Activated naive CD8-positive, alpha-beta T cell treated with anti-CD3 and anti-CD28 coated beads for 36 hours (primary cell): Measurements from ENCODE around the gene MACROD2. TPM values are rescaled to one million over a fixed set of nuclear protein-coding genes. Genes with fewer than 3 reads are reported as not detected.

ENCODE experiments used
- DNase-seq: peaks from one replicate; pipeline ENCODE4 v3.0.0; 2021
- H3K27ac Mint-ChIP-seq: one replicate; pipeline ENCODE4 v1.8.0; 2022; ENCODE audit warnings: mild to moderate bottlenecking, moderate library complexity, mixed read lengths
- H3K27me3 Mint-ChIP-seq: one replicate; pipeline ENCODE4 v1.8.0; 2022; ENCODE audit warnings: mild to moderate bottlenecking, mixed read lengths
- H3K36me3 Mint-ChIP-seq: one replicate; pipeline ENCODE4 v1.8.0; 2021; ENCODE audit warnings: mild to moderate bottlenecking, mixed read lengths
- H3K4me1 Mint-ChIP-seq: one replicate; pipeline ENCODE4 v1.8.0; 2021; ENCODE audit warnings: mixed read lengths
- H3K4me3 Mint-ChIP-seq: one replicate; pipeline ENCODE4 v1.8.0; 2022; ENCODE audit warnings: mild to moderate bottlenecking, moderate library complexity, mixed read lengths
- H3K9me3 Mint-ChIP-seq: one replicate; pipeline ENCODE4 v1.8.0; 2022; ENCODE audit warnings: mixed read lengths
- total RNA-seq, 2 experiments: library from RNA; stranded (reverse); gene quantifications; one replicate each; pipeline ENCODE4 v1.2.3, GENCODE V29; 2021

Gene MACROD2
- total RNA-seq, 2 experiments from 2014 or later = 0.12 to 0.14 TPM

DNA sequence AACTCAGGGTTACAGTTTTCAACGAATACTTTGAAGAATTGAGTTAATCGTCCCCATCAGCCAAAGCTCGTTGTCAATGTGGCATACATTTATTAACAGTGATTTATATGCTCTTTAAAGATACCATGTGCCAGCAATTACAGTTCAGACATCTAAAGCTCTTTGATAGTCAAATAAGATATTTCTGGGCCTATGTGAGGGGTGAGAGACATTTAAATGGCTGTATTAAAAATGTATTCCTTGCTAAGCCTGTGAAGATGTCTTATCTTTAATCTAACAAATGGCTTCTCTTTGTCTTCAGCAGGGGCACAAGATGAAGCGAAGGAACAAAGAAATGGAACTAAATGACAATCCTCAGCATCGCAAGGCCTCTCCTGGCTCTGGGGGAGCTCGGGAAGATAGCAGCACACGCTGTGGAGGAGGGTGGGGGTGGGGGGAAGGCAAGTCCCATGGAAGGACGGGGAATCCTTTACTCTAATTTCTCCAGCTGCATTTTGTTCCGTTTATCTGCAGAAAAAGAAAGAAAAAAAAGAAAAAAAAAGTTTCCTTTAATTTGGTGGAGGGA lies 2054.3 kb downstream of the MACROD2 start:
- Mint-ChIP-seq H3K27ac (no peak overlapping the region), H3K27me3 (no peaks in the 10 kb centered on the region), H3K9me3 (no peaks in the 10 kb centered on the region), H3K36me3 (no peaks in the 10 kb centered on the region), H3K4me1 (no peaks in the 10 kb centered on the region), H3K4me3 (no peak overlapping the region)
- DNase-seq = no peak

DNA sequence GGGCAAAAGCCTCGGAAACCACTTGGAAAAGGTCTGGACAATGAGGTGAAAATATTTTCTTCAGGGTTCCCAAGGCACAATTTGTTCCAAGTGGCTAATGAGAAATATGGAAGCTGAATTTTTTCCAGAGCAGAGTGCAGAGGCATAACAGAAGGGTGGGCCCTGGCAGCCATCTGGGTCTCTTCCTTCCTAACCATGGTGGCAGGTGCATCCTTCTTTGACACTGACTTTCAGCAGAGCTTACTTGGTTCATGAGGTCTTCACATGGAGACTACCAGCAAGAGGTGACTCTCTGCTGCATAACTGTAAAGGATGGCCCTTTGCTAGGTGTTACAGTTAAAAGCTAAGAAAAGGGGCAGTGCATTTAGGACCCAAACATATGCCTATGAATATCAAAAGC lies 2055.1 kb downstream of the MACROD2 start:
- H3K27ac Mint-ChIP-seq = no peak overlapping the region
- no peak for DNase-seq
- no peaks in the 10 kb centered on the region for H3K4me1 Mint-ChIP-seq
- no peaks in the 10 kb centered on the region for H3K36me3 Mint-ChIP-seq
- no peaks in the 10 kb centered on the region for H3K9me3 Mint-ChIP-seq
- no peaks in the 10 kb centered on the region for H3K27me3 Mint-ChIP-seq
- no peak overlapping the region for H3K4me3 Mint-ChIP-seq

DNA sequence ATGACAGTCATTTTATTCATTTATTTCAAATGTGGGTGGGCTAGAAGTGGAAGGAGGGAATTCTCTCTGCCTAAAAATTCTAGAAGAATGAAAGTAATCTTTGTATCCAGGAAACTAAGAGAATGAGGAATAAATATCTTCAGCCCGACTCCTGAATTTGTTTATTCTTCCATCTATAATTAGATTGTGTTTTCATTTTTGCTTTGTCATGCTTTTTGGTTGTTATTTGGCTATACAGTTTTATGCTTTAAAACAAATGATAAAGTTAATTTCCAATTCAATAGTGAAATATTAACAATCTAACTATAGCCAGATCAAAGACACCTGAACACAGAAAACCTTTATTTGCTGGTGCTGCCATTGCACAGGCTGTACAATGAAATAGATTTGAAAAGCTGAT lies 2056.7 kb downstream of the MACROD2 start:
- Mint-ChIP-seq H3K9me3 (peaks cover 2% of the 10 kb centered on the region), H3K4me3 (no peak overlapping the region), H3K36me3 (no peaks in the 10 kb centered on the region), H3K27ac (no peak overlapping the region), H3K4me1 (no peaks in the 10 kb centered on the region), H3K27me3 (no peaks in the 10 kb centered on the region)
- no peak for DNase-seq

DNA sequence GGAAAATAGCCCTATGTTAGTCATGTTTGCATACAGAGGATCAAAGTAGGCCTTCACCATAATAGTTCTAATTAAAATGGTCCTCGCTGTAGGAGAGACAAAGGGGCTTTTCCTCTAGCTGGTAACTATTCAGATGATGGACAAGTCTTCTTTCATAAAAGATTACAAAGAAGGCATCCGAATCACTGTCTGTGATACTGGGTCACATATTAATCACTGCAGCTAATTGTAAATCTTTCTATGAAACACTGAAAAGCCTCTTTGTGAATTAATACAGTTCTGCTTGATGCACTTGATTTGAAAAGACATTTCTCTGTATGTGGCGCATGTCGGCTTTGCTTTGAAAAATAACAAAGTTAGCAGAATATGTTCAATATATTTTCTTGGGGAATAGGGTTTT lies 2057.1 kb downstream of the MACROD2 start:
- no peak overlapping the region for H3K27ac Mint-ChIP-seq
- no peak overlapping the region for H3K4me3 Mint-ChIP-seq

DNA sequence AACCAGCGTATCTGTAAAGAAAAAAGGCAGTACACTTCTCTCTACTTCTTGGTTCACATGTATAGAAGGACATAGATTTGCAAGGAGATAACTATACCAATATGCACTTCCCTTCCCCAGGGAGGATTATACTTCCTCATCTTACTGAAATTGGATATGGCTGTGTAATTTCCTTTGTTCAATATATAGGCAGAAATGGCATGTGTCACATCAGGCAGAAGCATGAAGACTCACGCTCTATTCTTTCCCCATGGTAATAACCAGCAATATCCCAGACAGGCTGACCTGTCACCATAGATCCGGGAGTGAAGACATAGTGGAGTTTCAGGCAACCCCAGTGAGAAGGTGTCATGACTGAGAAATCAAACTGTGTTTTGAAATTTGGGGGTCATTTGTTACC lies 2059.7 kb downstream of the MACROD2 start:
- H3K4me1 Mint-ChIP-seq = no peaks in the 10 kb centered on the region
- no peak overlapping the region for H3K4me3 Mint-ChIP-seq
- no peak for DNase-seq
- no peaks in the 10 kb centered on the region for H3K27me3 Mint-ChIP-seq
- no peak overlapping the region for H3K27ac Mint-ChIP-seq
- peaks cover 2% of the 10 kb centered on the region for H3K9me3 Mint-ChIP-seq
- no peaks in the 10 kb centered on the region for H3K36me3 Mint-ChIP-seq

More for the DNA sequence above, 2057.1 kb downstream of the MACROD2 start:
- no peaks in the 10 kb centered on the region for H3K27me3 Mint-ChIP-seq
- DNase-seq = no peak
- H3K4me1 Mint-ChIP-seq = no peaks in the 10 kb centered on the region
- peaks cover 2% of the 10 kb centered on the region for H3K9me3 Mint-ChIP-seq
- H3K36me3 Mint-ChIP-seq = no peaks in the 10 kb centered on the region

DNA sequence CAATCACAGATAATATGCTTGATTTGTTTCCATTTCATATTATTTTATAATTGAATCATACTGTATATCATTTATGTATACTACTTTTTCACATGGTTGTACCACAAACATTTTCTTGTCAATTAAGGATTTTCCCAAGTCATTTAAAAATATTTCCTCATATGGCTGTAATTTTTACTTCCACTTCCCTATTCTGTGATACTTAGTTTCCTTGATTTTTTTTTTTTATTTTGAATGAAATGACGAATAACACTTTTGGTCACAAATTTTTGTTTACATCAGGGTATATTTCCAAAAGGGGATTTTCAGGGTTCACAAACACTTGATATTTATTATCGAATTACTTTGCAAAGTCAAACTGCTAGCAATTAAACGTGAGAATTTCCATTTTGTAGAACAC lies 2062.3 kb downstream of the MACROD2 start:
- no peak for DNase-seq
- Mint-ChIP-seq H3K36me3 (no peaks in the 10 kb centered on the region), H3K4me1 (no peaks in the 10 kb centered on the region), H3K9me3 (peaks cover 2% of the 10 kb centered on the region), H3K4me3 (no peak overlapping the region), H3K27ac (no peak overlapping the region), H3K27me3 (no peaks in the 10 kb centered on the region)

DNA sequence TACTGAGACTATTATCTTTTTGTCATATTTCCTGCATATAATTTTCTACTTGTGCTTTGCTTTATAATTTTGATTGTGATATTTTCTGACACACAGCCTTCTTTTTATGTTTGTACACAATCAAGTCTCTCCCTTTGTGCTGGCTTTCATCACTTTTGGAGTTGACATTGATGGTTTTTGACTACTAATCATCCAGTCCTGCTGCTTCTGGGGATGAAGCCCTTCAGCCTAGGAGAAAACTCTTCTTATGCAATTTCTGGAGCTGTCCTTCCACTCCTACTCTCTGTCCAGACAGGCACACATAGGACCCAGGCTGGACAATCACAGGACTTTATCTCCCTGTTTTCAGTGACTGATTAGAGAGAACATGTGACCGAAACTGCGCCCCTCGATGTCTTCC lies 2063.0 kb downstream of the MACROD2 start:
- H3K36me3 Mint-ChIP-seq = no peaks in the 10 kb centered on the region
- H3K9me3 Mint-ChIP-seq = peaks cover 2% of the 10 kb centered on the region
- H3K27ac Mint-ChIP-seq = no peak overlapping the region
- DNase-seq = no peak
- H3K4me3 Mint-ChIP-seq = no peak overlapping the region
- no peaks in the 10 kb centered on the region for H3K27me3 Mint-ChIP-seq
- H3K4me1 Mint-ChIP-seq = no peaks in the 10 kb centered on the region

DNA sequence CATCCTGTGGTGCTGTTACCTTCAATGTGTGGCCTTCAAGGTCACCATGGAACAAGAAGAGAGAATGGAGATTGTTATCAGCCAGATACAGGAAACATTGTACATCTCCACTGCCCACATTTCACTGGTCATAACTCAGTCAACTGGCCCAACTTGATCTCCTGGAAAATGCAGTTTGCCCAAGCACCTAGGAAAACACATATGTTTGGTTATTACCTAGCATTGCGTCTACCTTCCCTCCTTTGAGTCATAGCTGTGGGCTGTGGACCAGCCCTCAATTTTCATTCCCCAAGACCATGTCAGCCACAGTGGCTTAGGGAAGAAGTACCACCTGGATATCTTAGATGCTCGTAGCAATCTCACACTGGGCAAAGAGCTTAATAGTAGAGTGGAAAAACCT lies 2064.5 kb downstream of the MACROD2 start:
- Mint-ChIP-seq H3K36me3 (no peaks in the 10 kb centered on the region), H3K4me1 (no peaks in the 10 kb centered on the region), H3K9me3 (peaks cover 2% of the 10 kb centered on the region), H3K27me3 (no peaks in the 10 kb centered on the region), H3K27ac (no peak overlapping the region), H3K4me3 (no peak overlapping the region)
- no peak for DNase-seq

DNA sequence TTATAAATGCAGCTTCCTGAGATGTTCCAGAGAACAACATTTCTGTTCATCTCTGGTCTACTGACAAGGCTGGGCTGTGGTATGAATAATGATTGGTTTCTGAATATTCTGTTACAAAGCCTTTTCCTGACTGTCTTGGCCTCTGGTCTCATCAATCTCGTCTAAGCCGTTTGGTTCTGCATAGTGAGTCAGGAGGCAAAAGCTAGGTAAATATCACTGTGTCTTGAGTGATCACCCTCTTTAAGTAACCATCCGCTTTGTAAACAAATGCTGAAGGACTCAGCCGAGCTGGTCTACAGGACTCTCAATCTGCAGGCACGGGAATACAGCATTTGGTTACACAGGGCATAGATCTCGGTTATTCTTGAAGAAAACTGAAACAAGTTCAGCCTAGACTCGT lies 2066.0 kb downstream of the MACROD2 start:
- Mint-ChIP-seq H3K4me1 (no peaks in the 10 kb centered on the region), H3K36me3 (no peaks in the 10 kb centered on the region), H3K27ac (no peak overlapping the region), H3K9me3 (no peaks in the 10 kb centered on the region), H3K27me3 (no peaks in the 10 kb centered on the region), H3K4me3 (no peak overlapping the region)
- DNase-seq = no peak

DNA sequence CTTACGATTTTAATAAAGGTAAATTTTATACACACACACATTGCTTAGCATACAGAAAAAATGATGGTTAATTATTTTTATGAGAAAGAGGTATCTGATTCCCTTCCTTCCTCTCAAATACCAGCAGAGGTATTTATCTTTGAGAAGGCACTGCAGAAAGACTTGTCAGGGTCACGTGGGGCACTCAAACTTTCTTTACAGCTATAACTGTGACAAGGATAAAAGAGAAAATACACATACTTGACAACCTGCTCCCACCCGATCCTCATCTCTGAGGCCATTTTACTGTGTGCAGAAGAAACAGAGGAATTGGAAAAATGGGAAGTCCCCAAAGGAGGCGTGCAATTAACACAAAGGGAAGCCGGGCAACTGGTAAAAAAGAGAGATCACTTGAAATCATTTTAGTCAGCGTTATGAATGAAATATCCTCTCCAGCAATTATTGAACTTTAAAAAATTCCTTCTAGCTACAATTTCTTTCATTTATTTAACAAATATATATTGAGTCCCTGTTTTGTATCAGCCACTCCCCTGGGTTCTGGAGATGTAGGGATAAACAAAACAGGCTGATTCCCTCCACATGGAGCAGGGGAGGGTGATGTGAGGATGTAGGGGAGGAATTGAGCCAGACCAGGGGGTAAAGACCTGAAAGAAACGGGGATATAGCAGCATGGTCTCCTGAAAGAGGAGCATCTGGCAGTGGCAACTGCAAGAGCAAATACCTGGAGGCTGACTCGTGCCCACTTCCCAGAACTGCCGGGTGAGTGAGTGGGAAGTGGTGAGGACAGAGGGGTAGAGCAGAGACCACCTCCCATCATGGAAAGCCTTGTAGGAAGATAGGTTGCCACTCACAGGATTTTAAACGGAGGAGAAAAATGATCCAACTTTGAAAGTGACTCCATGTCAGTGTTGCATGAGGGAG lies 2067.6 kb downstream of the MACROD2 start:
- Mint-ChIP-seq H3K36me3 (no peaks in the 10 kb centered on the region), H3K27me3 (no peaks in the 10 kb centered on the region), H3K4me3 (no peak overlapping the region), H3K9me3 (peaks cover 4% of the 10 kb centered on the region), H3K4me1 (no peaks in the 10 kb centered on the region), H3K27ac (no peak overlapping the region)
- no peak for DNase-seq

DNA sequence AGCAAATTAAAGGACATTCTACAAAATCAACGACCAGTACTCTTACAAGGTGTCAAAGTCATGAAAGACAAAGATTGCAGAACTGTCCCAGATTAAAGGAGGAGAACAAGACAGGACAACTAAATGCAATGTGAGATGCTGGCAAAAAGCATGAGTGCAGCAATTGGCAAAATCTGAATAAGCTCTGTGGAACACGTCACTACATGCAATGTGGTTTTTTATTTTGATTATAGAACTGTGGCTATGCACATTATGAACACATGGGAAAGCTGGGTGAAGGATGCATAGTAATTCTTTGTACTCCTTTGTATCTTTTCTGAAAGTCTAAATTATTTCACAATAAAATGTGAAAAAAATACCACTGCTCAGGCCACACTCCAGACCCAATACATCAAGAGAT lies 2068.6 kb downstream of the MACROD2 start:
- DNase-seq = no peak
- H3K4me3 Mint-ChIP-seq = no peak overlapping the region
- no peak overlapping the region for H3K27ac Mint-ChIP-seq
- H3K27me3 Mint-ChIP-seq = no peaks in the 10 kb centered on the region
- peaks cover 4% of the 10 kb centered on the region for H3K9me3 Mint-ChIP-seq
- no peaks in the 10 kb centered on the region for H3K4me1 Mint-ChIP-seq
- no peaks in the 10 kb centered on the region for H3K36me3 Mint-ChIP-seq

DNA sequence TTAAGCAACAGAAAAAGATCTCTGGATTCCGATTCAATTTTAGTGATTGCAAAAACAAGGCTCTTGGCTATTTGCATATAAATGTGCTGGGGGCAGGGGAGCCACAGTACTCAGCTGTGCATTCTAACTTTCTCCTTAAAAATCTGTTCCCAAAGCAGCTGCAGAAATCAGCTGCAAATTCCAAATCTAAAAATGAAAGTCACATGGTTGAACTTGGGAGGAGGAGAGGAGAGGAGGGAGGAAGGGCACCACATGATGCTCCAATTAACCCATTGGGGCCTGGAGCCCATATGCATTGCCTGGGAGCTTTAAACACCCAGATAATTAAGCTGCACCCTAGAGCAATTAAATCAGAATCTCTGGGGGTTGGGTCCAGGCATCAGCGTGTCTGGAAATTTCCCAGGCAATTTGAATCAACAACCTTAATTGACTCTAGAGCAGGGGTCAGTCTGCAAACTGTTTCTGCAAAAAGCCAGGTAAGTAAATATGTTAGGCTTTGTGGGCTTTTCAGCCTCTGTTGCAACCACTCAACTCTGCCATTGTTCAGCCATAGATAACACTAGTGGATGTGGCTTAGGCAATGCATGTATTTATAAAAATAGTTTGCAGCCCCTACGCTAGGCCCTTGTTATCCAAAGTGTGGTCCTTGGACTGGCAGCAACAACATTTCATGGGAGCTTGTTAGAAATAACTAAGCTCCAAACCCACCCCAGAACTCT lies 2069.8 kb downstream of the MACROD2 start:
- Mint-ChIP-seq H3K27ac (no peak overlapping the region), H3K36me3 (no peaks in the 10 kb centered on the region), H3K9me3 (peaks cover 4% of the 10 kb centered on the region), H3K27me3 (no peaks in the 10 kb centered on the region), H3K4me3 (no peak overlapping the region), H3K4me1 (no peaks in the 10 kb centered on the region)
- no peak for DNase-seq

DNA sequence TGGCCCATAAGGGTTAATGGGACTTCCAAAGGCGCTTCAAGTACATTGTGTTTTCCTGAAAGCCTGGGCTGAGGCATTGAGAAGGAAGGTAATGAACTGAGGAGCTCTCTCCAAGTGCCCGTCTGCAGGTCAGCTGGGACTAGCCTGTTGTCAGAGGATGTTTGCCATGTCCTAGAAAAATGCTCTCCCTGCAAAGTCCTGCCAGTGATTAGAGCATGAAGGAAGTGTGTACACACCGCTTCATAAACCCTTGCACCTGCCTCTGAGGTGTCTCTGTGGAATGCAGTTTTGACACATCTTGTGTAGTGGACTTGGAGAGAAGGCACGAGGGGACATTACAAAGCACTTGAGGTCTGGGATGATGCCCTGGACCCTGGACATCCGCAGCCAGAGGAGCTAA lies 2071.3 kb downstream of the MACROD2 start:
- Mint-ChIP-seq H3K4me3 (no peak overlapping the region), H3K36me3 (no peaks in the 10 kb centered on the region), H3K27me3 (no peaks in the 10 kb centered on the region), H3K4me1 (no peaks in the 10 kb centered on the region), H3K27ac (no peak overlapping the region), H3K9me3 (peaks cover 4% of the 10 kb centered on the region)
- no peak for DNase-seq

DNA sequence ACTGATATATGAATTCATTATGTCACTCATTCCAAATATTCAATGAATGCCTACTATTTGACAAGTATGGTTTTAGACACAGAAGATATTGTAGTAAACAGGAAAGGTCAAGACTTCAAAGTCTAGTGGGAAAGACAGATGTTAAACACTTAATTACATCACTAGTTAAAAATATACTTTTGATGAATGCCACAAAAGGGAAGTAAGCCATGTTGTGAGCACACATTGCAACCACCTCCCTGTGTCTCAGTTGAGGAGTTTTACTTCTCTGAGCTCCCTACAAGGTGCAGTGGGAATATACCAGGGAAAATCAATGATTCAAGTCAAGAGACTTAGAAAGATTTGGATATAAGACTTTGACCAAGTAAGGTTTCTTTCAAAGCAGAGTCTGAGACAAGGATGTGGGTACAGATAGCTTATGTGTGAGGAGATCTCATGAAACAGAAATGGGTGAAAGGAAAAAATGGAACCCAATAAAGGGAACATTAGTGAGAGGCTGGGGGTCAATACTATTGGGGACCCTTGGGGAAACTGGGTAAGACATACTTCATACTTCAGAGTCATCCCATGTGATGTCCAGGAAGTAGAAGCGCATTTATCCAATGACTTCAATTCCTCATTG lies 2074.2 kb downstream of the MACROD2 start:
- no peak overlapping the region for H3K4me3 Mint-ChIP-seq
- no peak for DNase-seq
- peak overlapping the region; percentile 8 for H3K27ac Mint-ChIP-seq
- H3K27me3 Mint-ChIP-seq = no peaks in the 10 kb centered on the region
- H3K9me3 Mint-ChIP-seq = peaks cover 6% of the 10 kb centered on the region
- no peaks in the 10 kb centered on the region for H3K4me1 Mint-ChIP-seq
- H3K36me3 Mint-ChIP-seq = no peaks in the 10 kb centered on the region

DNA sequence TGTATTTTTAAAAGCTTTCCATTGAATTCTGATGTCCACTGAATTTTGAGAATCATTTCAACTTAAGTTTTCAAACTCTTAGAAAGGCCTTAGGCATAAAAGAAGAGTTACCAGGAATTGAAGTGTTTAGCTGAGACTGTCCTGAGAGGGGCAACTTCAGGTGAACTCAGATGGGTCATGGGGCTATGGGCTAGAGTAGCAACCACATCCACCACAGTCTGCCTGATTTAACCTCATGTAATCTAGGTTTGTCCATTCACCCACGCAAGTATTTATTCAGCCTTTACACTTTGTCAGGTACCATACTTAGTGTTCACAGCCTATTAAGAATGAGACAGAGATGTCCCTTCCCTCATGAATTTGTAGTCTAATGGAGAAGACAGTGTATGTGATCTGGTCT lies 2076.9 kb downstream of the MACROD2 start:
- Mint-ChIP-seq H3K9me3 (peaks cover 7% of the 10 kb centered on the region), H3K27me3 (no peaks in the 10 kb centered on the region), H3K4me1 (no peaks in the 10 kb centered on the region), H3K27ac (no peak overlapping the region), H3K4me3 (no peak overlapping the region), H3K36me3 (no peaks in the 10 kb centered on the region)
- DNase-seq = no peak
